Thyroid gland (tissue), 4 donors: ENCODE data around the gene THBS4.

ENCODE experiments used
- POLR2A ChIP-seq, 2 donors: fragments of 450-650 bp; IDR thresholded peaks; one replicate each; pipeline ENCODE4 v1.6.1; 2017; ENCODE audit warnings: antibody characterized with exemption in 2 of 2, mild to moderate bottlenecking in 2 of 2, moderate library complexity in 1 of 2
- TF ChIP-seq, protein P1 (sequence below), 6 experiments: fragments of 200-600 bp in 3 of 6; fragments of 450-650 bp in 3 of 6; sonication (generic) in 3 of 6; IDR thresholded peaks; one replicate each; pipeline ENCODE4 v1.5.1; 2016 to 2019; ENCODE audit warnings: antibody characterized with exemption in 6 of 6, mild to moderate bottlenecking in 2 of 6, inconsistent platforms in 1 of 6, moderate library complexity in 1 of 6

DNA sequence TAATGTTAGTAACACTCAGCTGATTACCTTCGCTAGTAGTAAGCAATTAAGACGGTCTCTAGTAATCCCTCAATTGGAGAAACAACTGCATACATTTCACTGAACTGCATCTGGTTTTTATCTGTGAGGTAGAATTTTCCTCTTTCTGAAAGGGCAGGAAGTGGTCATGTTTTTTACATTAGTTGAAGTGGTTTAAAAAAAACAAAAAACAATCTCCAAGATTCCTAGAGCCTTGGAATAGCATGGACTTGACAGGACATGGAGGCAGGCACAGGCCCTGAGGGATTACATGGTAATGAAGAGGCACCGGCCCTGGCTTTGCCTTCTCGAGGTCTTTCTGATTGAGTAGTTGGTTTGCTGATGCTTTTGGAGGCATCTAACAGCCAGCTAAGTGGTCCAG lies 25.8 kb downstream of the THBS4 start:
- TF ChIP-seq, protein P1, sequence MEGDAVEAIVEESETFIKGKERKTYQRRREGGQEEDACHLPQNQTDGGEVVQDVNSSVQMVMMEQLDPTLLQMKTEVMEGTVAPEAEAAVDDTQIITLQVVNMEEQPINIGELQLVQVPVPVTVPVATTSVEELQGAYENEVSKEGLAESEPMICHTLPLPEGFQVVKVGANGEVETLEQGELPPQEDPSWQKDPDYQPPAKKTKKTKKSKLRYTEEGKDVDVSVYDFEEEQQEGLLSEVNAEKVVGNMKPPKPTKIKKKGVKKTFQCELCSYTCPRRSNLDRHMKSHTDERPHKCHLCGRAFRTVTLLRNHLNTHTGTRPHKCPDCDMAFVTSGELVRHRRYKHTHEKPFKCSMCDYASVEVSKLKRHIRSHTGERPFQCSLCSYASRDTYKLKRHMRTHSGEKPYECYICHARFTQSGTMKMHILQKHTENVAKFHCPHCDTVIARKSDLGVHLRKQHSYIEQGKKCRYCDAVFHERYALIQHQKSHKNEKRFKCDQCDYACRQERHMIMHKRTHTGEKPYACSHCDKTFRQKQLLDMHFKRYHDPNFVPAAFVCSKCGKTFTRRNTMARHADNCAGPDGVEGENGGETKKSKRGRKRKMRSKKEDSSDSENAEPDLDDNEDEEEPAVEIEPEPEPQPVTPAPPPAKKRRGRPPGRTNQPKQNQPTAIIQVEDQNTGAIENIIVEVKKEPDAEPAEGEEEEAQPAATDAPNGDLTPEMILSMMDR (IDR thresholded peaks at IDR 0.05), result no peak
- no peak for TF ChIP-seq POLR2A (IDR thresholded peaks at IDR 0.05)
